Endothelial cell of umbilical vein (primary cell): ENCODE measurements around the gene COL1A1. TPM values are rescaled to one million over a fixed set of nuclear protein-coding genes. Genes with fewer than 3 reads are reported as not detected.

ENCODE experiments used
- BruUV-seq: library from RNA; stranded (reverse); fragments of 400-500 nt; replicated peaks from 2 replicates; lab custom pipeline; 2021; lab: Mats Ljungman, UMichigan
- CTCF ChIA-PET: fragments of 300-600, 350-600 bp; sonication (Branson Sonifier 250); formaldehyde crosslinking; loops from one replicate; lab custom pipeline; 2021; ENCODE audit warnings: antibody characterized with exemption, inconsistent platforms; lab: Charles Lee
- POLR2A ChIA-PET: fragments of 300-600, 350-600 bp; sonication (Branson Sonifier 250); formaldehyde crosslinking; loops from one replicate; lab custom pipeline; 2021; ENCODE audit warnings: antibody characterized with exemption, inconsistent platforms; lab: Charles Lee
- DNase-seq: peaks from one replicate; pipeline ENCODE4 v3.0.0-alpha.2; 2011; ENCODE audit warnings: low read depth, low spot score
- FAIRE-seq: peaks from 2 replicates; lab custom pipeline; 2011; peaks lifted over from hg19 to GRCh38; lab: Jason Lieb, UNC
- H2AFZ ChIP-seq: 2 replicates; pipeline ENCODE4 v1.6.0; 2012; ENCODE audit warnings: low read depth, low read length, control low read depth, inconsistent platforms
- H3K27ac ChIP-seq: 2 replicates; pipeline ENCODE4 v1.5.1; 2011; ENCODE audit warnings: low read depth, mild to moderate bottlenecking, control low read depth, low read length, moderate library complexity; ENCODE audit not compliant: insufficient read depth
- H3K27me3 ChIP-seq, 2 experiments: 2 replicates each; pipeline versions ENCODE4 v1.6.0 to v1.6.1; 2011; ENCODE audit warnings: low read length in 2 of 2, mixed read lengths in 1 of 2; ENCODE audit not compliant: control insufficient read depth in 2 of 2, insufficient read depth in 2 of 2
- H3K36me3 ChIP-seq, 2 experiments: 2 replicates in 1 of 2; 3 replicates in 1 of 2; pipeline ENCODE4 v1.5.1; 2011; ENCODE audit warnings: low read length in 2 of 2, mild to moderate bottlenecking in 1 of 2, moderate library complexity in 1 of 2; ENCODE audit not compliant: control insufficient read depth in 2 of 2, insufficient read depth in 2 of 2; ENCODE audit errors: extremely low read depth in 1 of 2
- H3K4me1 ChIP-seq: 3 replicates; pipeline ENCODE4 v1.5.1; 2011; ENCODE audit warnings: mild to moderate bottlenecking, low read length; ENCODE audit not compliant: control insufficient read depth, insufficient read depth; ENCODE audit errors: extremely low read depth
- H3K4me2 ChIP-seq: 2 replicates; pipeline ENCODE4 v1.6.1; 2011; ENCODE audit warnings: low read length, control low read depth, mixed read lengths; ENCODE audit not compliant: insufficient read depth
- H3K4me3 ChIP-seq, 3 experiments: fragments of 200-600 bp in 1 of 3; sonication (generic), shearing (Covaris generic) in 1 of 3; replicated peaks in 1 of 3; 2 replicates each; pipeline ENCODE4 v1.5.1; 2011 to 2016; ENCODE audit warnings: control low read depth in 3 of 3, low read length in 3 of 3, mild to moderate bottlenecking in 2 of 3, inconsistent platforms in 1 of 3, low read depth in 1 of 3, moderate library complexity in 1 of 3; ENCODE audit not compliant: insufficient read depth in 1 of 3
- H3K79me2 ChIP-seq: 2 replicates; pipeline ENCODE4 v1.6.0; 2012; ENCODE audit warnings: low read length, inconsistent platforms; ENCODE audit not compliant: control insufficient read depth, insufficient read depth
- H3K9ac ChIP-seq: replicated peaks from 2 replicates; pipeline ENCODE3; 2011; ENCODE audit warnings: low read length, control low read depth; ENCODE audit not compliant: insufficient read depth; ENCODE audit errors: extremely low read depth
- H3K9me1 ChIP-seq: replicated peaks from 3 replicates; pipeline ENCODE4 v1.6.0; 2011; ENCODE audit warnings: mild to moderate bottlenecking, low read length; ENCODE audit not compliant: control insufficient read depth, insufficient read depth; ENCODE audit errors: extremely low read depth
- H3K9me3 ChIP-seq: replicated peaks from 2 replicates; pipeline ENCODE4 v1.5.1; 2012; ENCODE audit warnings: low read length, inconsistent platforms; ENCODE audit not compliant: control insufficient read depth, insufficient read depth
- H4K20me1 ChIP-seq: replicated peaks from 2 replicates; pipeline ENCODE3; 2011; ENCODE audit warnings: mild to moderate bottlenecking, low read length; ENCODE audit not compliant: control insufficient read depth, insufficient read depth; ENCODE audit errors: extremely low read depth
- EZH2 ChIP-seq: IDR thresholded peaks from 2 replicates; pipeline ENCODE4 v1.6.1; 2012; ENCODE audit warnings: borderline replicate concordance, low read depth, mild to moderate bottlenecking, moderate library complexity, low read length, inconsistent platforms; ENCODE audit not compliant: severe bottlenecking
- FOS ChIP-seq: IDR thresholded peaks from 2 replicates; pipeline ENCODE4 v1.6.1; 2011; ENCODE audit warnings: mild to moderate bottlenecking, low read length, moderate library complexity, borderline replicate concordance; ENCODE audit not compliant: insufficient read depth
- GATA2 ChIP-seq: IDR thresholded peaks from 2 replicates; pipeline ENCODE4 v1.7.0; 2011; ENCODE audit warnings: low read depth, mild to moderate bottlenecking, moderate library complexity, mixed read lengths, low read length; ENCODE audit not compliant: insufficient read length, insufficient read depth
- JUN ChIP-seq: IDR thresholded peaks from 2 replicates; pipeline ENCODE4 v1.6.1; 2011; ENCODE audit warnings: borderline replicate concordance, low read depth; ENCODE audit not compliant: insufficient read length, insufficient read depth
- MYC ChIP-seq: IDR thresholded peaks from one replicate; pipeline ENCODE4 v1.6.1; 2011; ENCODE audit warnings: mild to moderate bottlenecking, low read depth, low read length
- POLR2A ChIP-seq: IDR thresholded peaks from 2 replicates; pipeline ENCODE4 v1.6.1; 2012; ENCODE audit warnings: low read depth, mild to moderate bottlenecking, control low read depth, low read length
- POLR2AphosphoS5 ChIP-seq: IDR thresholded peaks from 2 replicates; pipeline ENCODE4 v1.6.1; 2012; ENCODE audit warnings: low read depth, mild to moderate bottlenecking, control low read depth, low read length, moderate library complexity; ENCODE audit not compliant: insufficient read depth
- dilution Hi-C: fragments of 300-500 bp; cut with MboI; formaldehyde crosslinking; loops from one replicate; pipeline ENCODE4 v1.15.0; 2019; ENCODE audit warnings: low sequenced_read_pairs; ENCODE audit not compliant: extremely low pct_ligation_motif_present
- intact Hi-C: fragments of 100-400 bp; cut with micrococcal nuclease; formaldehyde crosslinking; loops from one replicate; pipeline ENCODE4 v1.10.0; 2022
- polyA plus RNA-seq, 4 experiments: library from polyadenylated mRNA; depleted of rRNA in 3 of 4; stranded (reverse) in 3 of 4; unstranded in 1 of 4; fragments of >200 nt; gene quantifications; 2 replicates each; pipeline versions ENCODE4 v1.2.1 to v1.2.3, GENCODE V29; 2011 to 2012; ENCODE audit warnings: missing spikeins in 1 of 4
- total RNA-seq: library from RNA; stranded (reverse); gene quantifications from 2 replicates; pipeline ENCODE4 v1.2.3, GENCODE V29; 2021
- TF ChIP-seq, protein P1 (sequence below), 2 donors: IDR thresholded peaks; 1 replicate in 1 of 2; 2 replicates in 1 of 2; pipeline ENCODE4 v1.5.1; 2011; ENCODE audit warnings: low read length in 2 of 2, mild to moderate bottlenecking in 2 of 2, moderate library complexity in 2 of 2, control low read depth in 1 of 2, inconsistent platforms in 1 of 2, low read depth in 1 of 2; ENCODE audit not compliant: insufficient read depth in 1 of 2; ENCODE audit errors: extremely low read depth in 1 of 2
- TF ChIP-seq, protein P2 (sequence below): IDR thresholded peaks from 2 replicates; pipeline ENCODE4 v1.6.1; 2011; ENCODE audit not compliant: insufficient read depth, insufficient read length

The COL1A1 gene
- total and polyA plus RNA-seq, 2 donors (not counting 3 experiments of a cell fraction or from before 2014, with no cell fraction given): 0.07 TPM

DNA sequence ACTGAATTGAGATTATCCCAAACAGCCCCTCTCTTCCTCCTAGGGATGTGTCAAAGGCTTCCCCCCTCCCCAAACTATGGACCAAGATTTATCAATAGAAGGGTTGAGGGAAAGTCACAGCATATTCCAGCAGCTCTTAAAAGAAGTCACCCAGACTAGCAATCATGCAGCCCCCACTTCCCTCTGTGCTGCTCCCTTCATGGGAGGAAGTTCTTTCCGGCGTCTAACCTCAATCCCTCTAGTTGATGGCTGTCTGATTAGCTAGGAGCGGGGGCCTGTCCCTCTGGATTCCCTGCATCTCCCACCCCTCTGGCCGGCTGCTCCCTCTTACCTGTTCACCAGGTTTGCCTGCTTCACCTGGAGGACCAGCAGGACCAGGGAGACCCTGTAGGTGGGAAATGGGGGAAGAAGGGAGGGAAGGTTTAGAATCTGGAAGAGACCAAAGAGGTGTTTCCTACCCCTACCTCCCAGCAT lies 9.2 kb downstream of the COL1A1 start:
- BruUV-seq: no TSS peak
- ChIA-PET CTCF (interaction anchor here (0.8 to 1.4 kb wide), 2 partner anchors 18 to 23 kb away, joined by 3 to 8 read pairs; no protein-coding TSS in a partner anchor), POLR2A (no interaction called here)
- no peak for TF ChIP-seq GATA2
- TF ChIP-seq, protein P1, sequence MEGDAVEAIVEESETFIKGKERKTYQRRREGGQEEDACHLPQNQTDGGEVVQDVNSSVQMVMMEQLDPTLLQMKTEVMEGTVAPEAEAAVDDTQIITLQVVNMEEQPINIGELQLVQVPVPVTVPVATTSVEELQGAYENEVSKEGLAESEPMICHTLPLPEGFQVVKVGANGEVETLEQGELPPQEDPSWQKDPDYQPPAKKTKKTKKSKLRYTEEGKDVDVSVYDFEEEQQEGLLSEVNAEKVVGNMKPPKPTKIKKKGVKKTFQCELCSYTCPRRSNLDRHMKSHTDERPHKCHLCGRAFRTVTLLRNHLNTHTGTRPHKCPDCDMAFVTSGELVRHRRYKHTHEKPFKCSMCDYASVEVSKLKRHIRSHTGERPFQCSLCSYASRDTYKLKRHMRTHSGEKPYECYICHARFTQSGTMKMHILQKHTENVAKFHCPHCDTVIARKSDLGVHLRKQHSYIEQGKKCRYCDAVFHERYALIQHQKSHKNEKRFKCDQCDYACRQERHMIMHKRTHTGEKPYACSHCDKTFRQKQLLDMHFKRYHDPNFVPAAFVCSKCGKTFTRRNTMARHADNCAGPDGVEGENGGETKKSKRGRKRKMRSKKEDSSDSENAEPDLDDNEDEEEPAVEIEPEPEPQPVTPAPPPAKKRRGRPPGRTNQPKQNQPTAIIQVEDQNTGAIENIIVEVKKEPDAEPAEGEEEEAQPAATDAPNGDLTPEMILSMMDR (IDR thresholded peaks at IDR 0.05; ENCODE audit: extremely low read depth in 1 of 2, insufficient read depth in 1 of 2, low read depth in 1 of 2, low read length in 2 of 2): no peak
- TF ChIP-seq JUN: no peak
- TF ChIP-seq, protein P2, sequence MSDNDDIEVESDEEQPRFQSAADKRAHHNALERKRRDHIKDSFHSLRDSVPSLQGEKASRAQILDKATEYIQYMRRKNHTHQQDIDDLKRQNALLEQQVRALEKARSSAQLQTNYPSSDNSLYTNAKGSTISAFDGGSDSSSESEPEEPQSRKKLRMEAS: no peak
- TF ChIP-seq EZH2: no peak
- TF ChIP-seq POLR2A: no peak
- no peak for TF ChIP-seq FOS
- no peak for TF ChIP-seq POLR2AphosphoS5
- no peak for TF ChIP-seq MYC
- FAIRE-seq (no peak), DNase-seq (no peak)
- no peaks in the 10 kb centered on the region for H4K20me1 ChIP-seq
- H3K4me1 ChIP-seq: no peaks in the 10 kb centered on the region
- H3K4me2 ChIP-seq: no peak overlapping the region
- no peak overlapping the region for H3K9ac ChIP-seq
- H3K27ac ChIP-seq: no peak overlapping the region
- no peaks in the 10 kb centered on the region for H3K9me1 ChIP-seq
- no peaks in the 10 kb centered on the region for H3K36me3 ChIP-seq
- intact Hi-C loops (loop anchor here (2.0 kb wide), 1 partner anchor 13 kb away; no protein-coding TSS in a partner anchor), dilution Hi-C loops (no loop called here)
- H3K4me3 ChIP-seq: no peak overlapping the region
- H3K27me3 ChIP-seq: no peaks in the 10 kb centered on the region
- no peak overlapping the region for H2AFZ ChIP-seq
- no peaks in the 10 kb centered on the region for H3K9me3 ChIP-seq
- H3K79me2 ChIP-seq: no peaks in the 10 kb centered on the region
